GM12878 (cell line): ENCODE results near the gene MAN2A1.

ENCODE experiments used
- ATF7 ChIP-seq: fragments of 450-650 bp; IDR thresholded peaks from 2 replicates; pipeline ENCODE4 v1.6.1; 2016; ENCODE audit warnings: low read depth, mild to moderate bottlenecking
- CTCF ChIP-seq, 3 experiments: IDR thresholded peaks in 2 of 3; conservative IDR thresholded peaks in 1 of 3; 2 replicates each; pipeline ENCODE4 v1.5.1; 2011; ENCODE audit warnings: low read depth in 3 of 3, low read length in 3 of 3, mild to moderate bottlenecking in 3 of 3, control low read depth in 2 of 3, moderate library complexity in 2 of 3, inconsistent platforms in 1 of 3, mixed read lengths in 1 of 3; ENCODE audit not compliant: control insufficient read depth in 2 of 3, insufficient read depth in 1 of 3; ENCODE audit errors: extremely low read depth in 1 of 3
- EZH2 ChIP-seq: IDR thresholded peaks from 2 replicates; pipeline ENCODE4 v1.6.1; 2012; ENCODE audit warnings: low read depth, mild to moderate bottlenecking, control low read depth, inconsistent platforms, low read length, borderline replicate concordance; ENCODE audit not compliant: control insufficient read depth
- FOXK2 ChIP-seq: fragments of 450-650 bp; IDR thresholded peaks from 2 replicates; pipeline ENCODE4 v1.6.1; 2017; ENCODE audit warnings: mild to moderate bottlenecking, moderate library complexity
- MYC ChIP-seq: IDR thresholded peaks from 2 replicates; pipeline ENCODE4 v1.6.1; 2011; ENCODE audit warnings: mild to moderate bottlenecking, low read length, moderate library complexity, inconsistent platforms; ENCODE audit not compliant: insufficient read depth, insufficient replicate concordance, insufficient read length, severe bottlenecking
- POLR2AphosphoS5 ChIP-seq: IDR thresholded peaks from 2 replicates; pipeline ENCODE4 v1.6.1; 2011; ENCODE audit warnings: mild to moderate bottlenecking, low read length, inconsistent platforms
- RCOR1 ChIP-seq: conservative IDR thresholded peaks from 2 replicates; pipeline ENCODE4 v1.6.1; 2012; ENCODE audit warnings: low read depth, low read length, improper control_type of control experiment
- TCF7 ChIP-seq: IDR thresholded peaks from 2 replicates; pipeline ENCODE4 v1.6.1; 2014; ENCODE audit warnings: antibody characterized with exemption, borderline replicate concordance
- USF1 ChIP-seq: IDR thresholded peaks from 2 replicates; pipeline ENCODE4 v1.6.1; 2011; ENCODE audit warnings: borderline replicate concordance, low read depth, mild to moderate bottlenecking, moderate library complexity, mixed read lengths, low read length; ENCODE audit not compliant: insufficient read depth; ENCODE audit errors: extremely low read length

- TF ChIP-seq CTCF (IDR thresholded peaks at IDR 0.05 in 2 of 3, conservative IDR thresholded peaks at IDR 0.05 in 1 of 3; ENCODE audit: control insufficient read depth in 2 of 3, extremely low read depth in 1 of 3, insufficient read depth in 1 of 3, low read depth in 3 of 3, low read length in 3 of 3) (no peak), POLR2AphosphoS5 (no peak), RCOR1 (no peak), MYC (no peak), FOXK2 (no peak), EZH2 (no peak), TCF7 (no peak), ATF7 (no peak), USF1 (no peak)
Measured at GRCh38 chr5:109905906-109906305, 216.2 kb downstream of the MAN2A1 start.
